NCI-H1694 (cell line): Measurements from ENCODE around the gene GNE.
"Not testable (repeated sequence)": the region's sequence is repeated elsewhere in the genome, so short reads cannot be mapped to it uniquely, and the experiment has no call there.

Source experiments
- DNase-seq: peaks from one replicate; lab custom pipeline; 2025; lab: John Stamatoyannopoulos, UW

Gene GNE

GRCh38 chr9:36258208-36258995 lies at the start of gene GNE:
TSS of gene GNE (minus strand) at chr9:36258448. CDS start at chr9:36249355, 9,093 bp downstream.
- DNase-seq: peak; percentile 91

GRCh38 chr9:36306471-36307306 lies 48.4 kb upstream of the GNE start:
- DNase-seq: no peak

GRCh38 chr9:36304366-36304765 lies 46.1 kb upstream of the GNE start:
- DNase-seq: not testable (repeated sequence)

- DNase-seq: no peak
Observed at GRCh38 chr9:36301227-36301626, 43.0 kb upstream of the GNE start.

- DNase-seq: no peak
Observed at GRCh38 chr9:36298566-36298965, 40.3 kb upstream of the GNE start.

- no peak for DNase-seq
Observed at GRCh38 chr9:36297798-36298197, 39.5 kb upstream of the GNE start.

GRCh38 chr9:36294996-36295395 lies 36.7 kb upstream of the GNE start:
- not testable (repeated sequence) for DNase-seq

- no peak for DNase-seq
Observed at GRCh38 chr9:36293918-36294317, 35.7 kb upstream of the GNE start.

GRCh38 chr9:36293171-36293570 lies 34.9 kb upstream of the GNE start:
- no peak for DNase-seq

- no peak for DNase-seq
Observed at GRCh38 chr9:36292641-36293040, 34.4 kb upstream of the GNE start.

- DNase-seq: no peak
Observed at GRCh38 chr9:36290996-36291395, 32.7 kb upstream of the GNE start.

- DNase-seq: no peak
Observed at GRCh38 chr9:36289836-36290435, 31.7 kb upstream of the GNE start.

GRCh38 chr9:36288070-36288469 lies 29.8 kb upstream of the GNE start:
- no peak for DNase-seq

- DNase-seq: no peak
Observed at GRCh38 chr9:36286388-36286787, 28.1 kb upstream of the GNE start.

GRCh38 chr9:36284226-36284625 lies 26.0 kb upstream of the GNE start:
- no peak for DNase-seq

GRCh38 chr9:36282275-36282674 lies 24.0 kb upstream of the GNE start:
- DNase-seq: no peak

GRCh38 chr9:36280989-36281388 lies 22.7 kb upstream of the GNE start:
- DNase-seq: no peak

- no peak for DNase-seq
Observed at GRCh38 chr9:36278243-36278642, 20.0 kb upstream of the GNE start.

- peak; percentile 7 for DNase-seq
Observed at GRCh38 chr9:36276781-36277181, 18.5 kb upstream of the GNE start.

GRCh38 chr9:36276254-36276653 lies 18.0 kb upstream of the GNE start:
- DNase-seq: no peak

- no peak for DNase-seq
Observed at GRCh38 chr9:36275060-36275459, 16.8 kb upstream of the GNE start.

- DNase-seq: not testable (repeated sequence)
Observed at GRCh38 chr9:36273354-36273753, 15.1 kb upstream of the GNE start.

GRCh38 chr9:36268007-36268427 lies 9.8 kb upstream of the GNE start:
- no peak for DNase-seq
